Dermis microvascular lymphatic vessel endothelial cell (primary cell): ENCODE measurements around the gene WSCD2. TPM values are rescaled to one million over a fixed set of nuclear protein-coding genes. Genes with fewer than 3 reads are reported as not detected.

Experiments
- DNase-seq, 2 donors: peaks; one replicate each; pipeline versions ENCODE4 v3.0.0 to v3.0.0-alpha.2; 2010; ENCODE audit warnings: low read depth in 2 of 2
- total RNA-seq: library from RNA; depleted of rRNA; stranded (reverse); fragments of >200 nt; gene quantifications from 2 replicates; pipeline ENCODE4 v1.2.1, GENCODE V29; 2014

The WSCD2 gene
- total RNA-seq, 1 donor from 2014 or later, result not detected

- no peak for DNase-seq
These were observed 21.8 kb upstream of the WSCD2 start for GRCh38 chr12:108107293-108107692.

- DNase-seq, result no peak
These were observed 19.6 kb upstream of the WSCD2 start for GRCh38 chr12:108109504-108109903.

GRCh38 chr12:108109954-108110353 is 19.1 kb upstream of the WSCD2 start:
- no peak for DNase-seq

- no peak for DNase-seq
These were observed 18.2 kb upstream of the WSCD2 start for GRCh38 chr12:108110844-108111243.

- no peak for DNase-seq
These were observed 16.1 kb upstream of the WSCD2 start for GRCh38 chr12:108112832-108113556.

GRCh38 chr12:108115123-108116121 is 13.7 kb upstream of the WSCD2 start:
- DNase-seq, result no peak

- no peak for DNase-seq
These were observed 12.8 kb upstream of the WSCD2 start for GRCh38 chr12:108116254-108116653.

GRCh38 chr12:108116699-108117098 is 12.4 kb upstream of the WSCD2 start:
- DNase-seq, result no peak

- no peak for DNase-seq
These were observed 11.8 kb upstream of the WSCD2 start for GRCh38 chr12:108117163-108117849.

GRCh38 chr12:108117902-108118301 is 11.2 kb upstream of the WSCD2 start:
- no peak for DNase-seq

GRCh38 chr12:108119126-108119973 is 9.7 kb upstream of the WSCD2 start:
- no peak for DNase-seq

GRCh38 chr12:108119974-108120862 is 8.9 kb upstream of the WSCD2 start:
- DNase-seq, result no peak

- DNase-seq, result no peak
These were observed 8.3 kb upstream of the WSCD2 start for GRCh38 chr12:108120863-108121165.

- no peak for DNase-seq
These were observed 7.8 kb upstream of the WSCD2 start for GRCh38 chr12:108121320-108121719.

GRCh38 chr12:108121728-108122471 is 7.2 kb upstream of the WSCD2 start:
- DNase-seq, result no peak

- DNase-seq, result no peak
These were observed 6.4 kb upstream of the WSCD2 start for GRCh38 chr12:108122644-108123043.

GRCh38 chr12:108123402-108123801 is 5.7 kb upstream of the WSCD2 start:
- no peak for DNase-seq

- DNase-seq, result no peak
These were observed 4.0 kb upstream of the WSCD2 start for GRCh38 chr12:108125073-108125472.

- DNase-seq, result no peak
These were observed 2.9 kb upstream of the WSCD2 start for GRCh38 chr12:108126212-108126611.
